Left lung (tissue), 10 donors: ENCODE measurements around the gene JOSD1. TPM values are rescaled to one million over a fixed set of nuclear protein-coding genes. Genes with fewer than 3 reads are reported as not detected.

Experiments used
- ATAC-seq: fragments of 200-7000 bp; cut with Tn5 transposase; one replicate; pipeline ENCODE4 v1.9.1; 2020; ENCODE audit warnings: moderate library complexity
- DNase-seq, 4 donors: peaks; one replicate each; pipeline ENCODE4 v3.0.0-alpha.2; 2013 to 2020
- H3K27ac ChIP-seq, 2 donors: fragments of 200-600 bp; sonication (generic) in 1 of 2; one replicate each; pipeline versions ENCODE4 v1.5.0 to v1.8.0; 2020 to 2021
- H3K27me3 ChIP-seq, 2 donors: fragments of 200-600 bp; sonication (generic) in 1 of 2; one replicate each; pipeline versions ENCODE4 v1.5.0 to v1.8.0; 2020 to 2021
- H3K36me3 ChIP-seq, 2 donors: fragments of 200-600 bp; sonication (generic) in 1 of 2; one replicate each; pipeline versions ENCODE4 v1.5.0 to v1.8.0; 2020 to 2021
- H3K4me1 ChIP-seq, 2 donors: fragments of 200-600 bp; one replicate each; pipeline ENCODE4 v1.8.0; 2021
- H3K4me3 ChIP-seq, 2 donors: fragments of 200-600 bp; sonication (generic) in 1 of 2; one replicate each; pipeline versions ENCODE4 v1.5.0 to v1.8.0; 2020 to 2021; ENCODE audit warnings: mild to moderate bottlenecking in 1 of 2
- H3K9me3 ChIP-seq, 2 donors: fragments of 200-600 bp; sonication (generic) in 1 of 2; one replicate each; pipeline versions ENCODE4 v1.5.0 to v1.8.0; 2020 to 2021
- CTCF ChIP-seq, 2 donors: fragments of 200-600 bp; sonication (generic) in 1 of 2; IDR thresholded peaks; one replicate each; pipeline versions ENCODE4 v1.5.0 to v1.8.0; 2021; ENCODE audit warnings: antibody characterized with exemption in 2 of 2
- intact Hi-C, 2 donors: fragments of 100-400 bp; cut with DNase I; formaldehyde crosslinking; loops; one replicate each; pipeline versions ENCODE4 v1.11.2 to v1.14.2; 2022
- polyA plus RNA-seq, 6 donors: library from polyadenylated mRNA; unstranded; fragments of 120-200 nt; gene quantifications; one replicate each; pipeline ENCODE4 v1.2.1, GENCODE V29; 2013; ENCODE audit not compliant: insufficient read length in 6 of 6
- total RNA-seq, 2 donors: library from RNA; stranded (reverse); fragmentation: NEBNext Ultra II Directional; extraction: Animal tissue kit (Norgen Biotek cat#: 25700); gene quantifications; one replicate each; pipeline ENCODE4 v1.2.1, GENCODE V29; 2021
- donor health status: DM: no; HTN: yes; CAD: no.
- donor health status: DM: no; HTN: no; CAD: no.

Gene JOSD1
- total and polyA plus RNA-seq, 8 donors, result 46.2 to 57.3 (median 50.4) TPM

- no peak overlapping the region for H3K4me3 ChIP-seq
- peak; percentile 52 to 77 for TF ChIP-seq CTCF (IDR thresholded peaks at IDR 0.05)
- DNase-seq (peak in 1 of 4 donors; percentile 85), ATAC-seq (peak; percentile 63)
- peaks cover 6 to 98% of the 10 kb centered on the region in 2 donors for H3K36me3 ChIP-seq
- H3K4me1 ChIP-seq, result peaks cover 4 to 29% of the 10 kb centered on the region in 2 donors
- intact Hi-C loops, result no loop called here
- H3K9me3 ChIP-seq, result no peaks in the 10 kb centered on the region
- peak overlapping the region; percentile 19 to 65 for H3K27ac ChIP-seq
- no peaks in the 10 kb centered on the region for H3K27me3 ChIP-seq
These were observed 32.6 kb upstream of the JOSD1 start for GRCh38 chr22:38733329-38733723.

- peaks cover 4 to 29% of the 10 kb centered on the region in 2 donors for H3K4me1 ChIP-seq
- intact Hi-C loops, result no loop called here
- peak in 1 of 4 donors; percentile 61 for DNase-seq
- H3K4me3 ChIP-seq, result no peak overlapping the region
- peaks cover 6 to 98% of the 10 kb centered on the region in 2 donors for H3K36me3 ChIP-seq
- ATAC-seq, result no peak
- TF ChIP-seq CTCF (IDR thresholded peaks at IDR 0.05), result no peak
- H3K9me3 ChIP-seq, result no peaks in the 10 kb centered on the region
- H3K27me3 ChIP-seq, result no peaks in the 10 kb centered on the region
- H3K27ac ChIP-seq, result peak overlapping the region in 1 of 2 donors; percentile 50
These were observed 31.6 kb upstream of the JOSD1 start for GRCh38 chr22:38732251-38732815.

GRCh38 chr22:38731703-38732161 lies 31.0 kb upstream of the JOSD1 start:
- Histone ChIP-seq H3K27me3 (no peaks in the 10 kb centered on the region), H3K4me1 (peaks cover 4 to 29% of the 10 kb centered on the region in 2 donors), H3K27ac (no peak overlapping the region), H3K4me3 (no peak overlapping the region), H3K9me3 (no peaks in the 10 kb centered on the region), H3K36me3 (peaks cover 6 to 98% of the 10 kb centered on the region in 2 donors)
- ATAC-seq, result no peak
- intact Hi-C loops, result no loop called here
- peak in 1 of 4 donors; percentile 56 for DNase-seq
- TF ChIP-seq CTCF (IDR thresholded peaks at IDR 0.05), result no peak

- intact Hi-C loops, result no loop called here
- no peak overlapping the region for H3K4me3 ChIP-seq
- no peak for TF ChIP-seq CTCF (IDR thresholded peaks at IDR 0.05)
- peaks cover 4 to 23% of the 10 kb centered on the region in 2 donors for H3K4me1 ChIP-seq
- DNase-seq (peak in 1 of 4 donors; percentile 60), ATAC-seq (no peak)
- H3K27me3 ChIP-seq, result no peaks in the 10 kb centered on the region
- H3K27ac ChIP-seq, result no peak overlapping the region
- no peaks in the 10 kb centered on the region for H3K9me3 ChIP-seq
- H3K36me3 ChIP-seq, result peaks cover 6 to 98% of the 10 kb centered on the region in 2 donors
These were observed 29.7 kb upstream of the JOSD1 start for GRCh38 chr22:38730411-38730871.

- peaks cover 6 to 98% of the 10 kb centered on the region in 2 donors for H3K36me3 ChIP-seq
- intact Hi-C loops, result no loop called here
- no peak overlapping the region for H3K27ac ChIP-seq
- H3K4me3 ChIP-seq, result no peak overlapping the region
- H3K9me3 ChIP-seq, result no peaks in the 10 kb centered on the region
- peak in 1 of 4 donors; percentile 27 for DNase-seq
- no peaks in the 10 kb centered on the region for H3K27me3 ChIP-seq
- TF ChIP-seq CTCF (IDR thresholded peaks at IDR 0.05), result no peak
- peaks cover 4 to 19% of the 10 kb centered on the region in 2 donors for H3K4me1 ChIP-seq
- ATAC-seq, result no peak
These were observed 29.2 kb upstream of the JOSD1 start for GRCh38 chr22:38729946-38730345.
